ENCODE results near the gene THBS3. TPM values are rescaled to one million over a fixed set of nuclear protein-coding genes. Genes with fewer than 3 reads are reported as not detected.

THBS3 gene
- total and polyA plus RNA-seq, 2 of the 4 experiments (the other 2 are of a cell fraction) = 15.1 to 30.4 TPM

DNA sequence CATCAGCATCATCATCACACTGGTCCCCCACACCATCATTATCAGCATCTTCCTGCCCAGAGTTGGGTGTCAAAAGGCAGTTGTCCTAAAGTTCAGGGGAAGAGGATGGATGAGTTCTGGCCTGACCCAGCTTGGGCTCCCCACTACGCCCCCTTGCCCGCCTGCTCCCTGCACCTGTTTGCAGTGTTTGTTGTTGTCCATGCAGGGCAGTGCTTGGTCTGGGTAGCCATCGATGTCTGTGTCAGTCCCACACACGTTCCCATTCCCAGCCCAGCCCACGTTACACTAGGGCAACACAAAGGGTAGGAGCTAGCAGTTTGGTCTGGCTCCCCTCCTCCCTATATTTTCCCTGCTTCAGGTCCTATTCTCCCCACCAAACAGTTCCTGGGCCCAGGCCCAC, 6.8 kb downstream of the THBS3 start:
- no peak overlapping the region for H3K27ac ChIP-seq (ENCODE audit: insufficient read depth, low read length)
- H3K9me3 ChIP-seq (ENCODE audit: control insufficient read depth, insufficient read depth, low read length) = no peaks in the 10 kb centered on the region
- ATAC-seq (ENCODE audit: low read depth) (no peak), DNase-seq (no peak)
- no peak overlapping the region for H4K5ac ChIP-seq (ENCODE audit: low read depth, low read length)
- H4K8ac ChIP-seq (ENCODE audit: low read depth in 2 of 2, low read length in 2 of 2) = no peak overlapping the region
- no peak overlapping the region for H2BK5ac ChIP-seq (ENCODE audit: low read depth, low read length, poor library complexity, severe bottlenecking)
- H2AK5ac ChIP-seq (ENCODE audit: low read depth, low read length) = no peak overlapping the region
- no peak overlapping the region for H3K14ac ChIP-seq (replicated peaks; ENCODE audit: low read depth, low read length)
- BruUV-seq (replicated peaks) = no TSS peak
- H2BK20ac ChIP-seq (ENCODE audit: low read depth, low read length) = no peak overlapping the region
- peaks cover 5 to 22% of the 10 kb centered on the region in 2 experiments; a peak in 3 of 4 replicates for H3K79me1 ChIP-seq (ENCODE audit: low read depth in 1 of 2, low read length in 2 of 2)
- H2AFZ ChIP-seq (replicated peaks; ENCODE audit: low read length, poor library complexity) = no peak overlapping the region
- 92% methylated on average over 3 of the region's 5 CpGs; no CpG with 5 or more reads in 1 of the 2 experiments for WGBS, 2 experiments (ENCODE audit: extremely low coverage in 2 of 2, insufficient read length in 1 of 2)
- H4K20me1 ChIP-seq (ENCODE audit: insufficient read depth, low read length) = no peaks in the 10 kb centered on the region
- H3K4me2 ChIP-seq (ENCODE audit: low read depth, low read length) = no peak overlapping the region
- H3K27me3 ChIP-seq (ENCODE audit: control insufficient read depth, insufficient read depth, low read length) = no peaks in the 10 kb centered on the region
- no peak overlapping the region for H2BK120ac ChIP-seq (ENCODE audit: low read depth, low read length)
- H2AK9ac ChIP-seq (replicated peaks; ENCODE audit: low read depth, low read length, poor library complexity) = no peak overlapping the region
- H2BK15ac ChIP-seq (ENCODE audit: low read depth, low read length) = no peak overlapping the region
- POLR2A ChIA-PET (ENCODE audit: unreplicated experiment) = no interaction called here
- CTCF ChIA-PET = no interaction called here
- H3K56ac ChIP-seq (ENCODE audit: extremely low read depth, insufficient read depth, low read length) = no peak overlapping the region
- in situ Hi-C loops (cut with MboI; ENCODE audit: low sequenced_read_pairs) = no loop called here
- peaks cover 12% of the 10 kb centered on the region; the same call in 1 of the 2 replicates for H3K9me1 ChIP-seq (ENCODE audit: insufficient read depth, low read length)
- no peak overlapping the region for H3K4ac ChIP-seq (ENCODE audit: low read depth, low read length)
- no peak overlapping the region for H3K18ac ChIP-seq (ENCODE audit: low read depth, low read length)
- TF ChIP-seq, protein P1, sequence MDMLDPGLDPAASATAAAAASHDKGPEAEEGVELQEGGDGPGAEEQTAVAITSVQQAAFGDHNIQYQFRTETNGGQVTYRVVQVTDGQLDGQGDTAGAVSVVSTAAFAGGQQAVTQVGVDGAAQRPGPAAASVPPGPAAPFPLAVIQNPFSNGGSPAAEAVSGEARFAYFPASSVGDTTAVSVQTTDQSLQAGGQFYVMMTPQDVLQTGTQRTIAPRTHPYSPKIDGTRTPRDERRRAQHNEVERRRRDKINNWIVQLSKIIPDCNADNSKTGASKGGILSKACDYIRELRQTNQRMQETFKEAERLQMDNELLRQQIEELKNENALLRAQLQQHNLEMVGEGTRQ (IDR thresholded peaks at IDR 0.05; ENCODE audit: low read depth, low read length) = no peak
- TF ChIP-seq RCOR1 (IDR thresholded peaks at IDR 0.05; ENCODE audit: insufficient replicate concordance, low read length) = no peak
- TF ChIP-seq MAFK (IDR thresholded peaks at IDR 0.05; ENCODE audit: low read depth, low read length) = no peak
- no peak for TF ChIP-seq NFE2L2 (IDR thresholded peaks at IDR 0.05; ENCODE audit: low read depth, low read length)
- TF ChIP-seq FOS (IDR thresholded peaks at IDR 0.05; ENCODE audit: low read depth, low read length) = no peak
- no peak for TF ChIP-seq MXI1 (IDR thresholded peaks at IDR 0.05; ENCODE audit: borderline replicate concordance, low read depth, low read length)
- TF ChIP-seq, protein P2, sequence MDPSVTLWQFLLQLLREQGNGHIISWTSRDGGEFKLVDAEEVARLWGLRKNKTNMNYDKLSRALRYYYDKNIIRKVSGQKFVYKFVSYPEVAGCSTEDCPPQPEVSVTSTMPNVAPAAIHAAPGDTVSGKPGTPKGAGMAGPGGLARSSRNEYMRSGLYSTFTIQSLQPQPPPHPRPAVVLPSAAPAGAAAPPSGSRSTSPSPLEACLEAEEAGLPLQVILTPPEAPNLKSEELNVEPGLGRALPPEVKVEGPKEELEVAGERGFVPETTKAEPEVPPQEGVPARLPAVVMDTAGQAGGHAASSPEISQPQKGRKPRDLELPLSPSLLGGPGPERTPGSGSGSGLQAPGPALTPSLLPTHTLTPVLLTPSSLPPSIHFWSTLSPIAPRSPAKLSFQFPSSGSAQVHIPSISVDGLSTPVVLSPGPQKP (IDR thresholded peaks at IDR 0.05; ENCODE audit: borderline replicate concordance, low read depth, low read length) = no peak
- no peak for TF ChIP-seq CHD1 (IDR thresholded peaks at IDR 0.05; ENCODE audit: low read depth, low read length)
- TF ChIP-seq MAZ (IDR thresholded peaks at IDR 0.05; ENCODE audit: borderline replicate concordance, low read depth, low read length) = no peak
- TF ChIP-seq SMC3 (IDR thresholded peaks at IDR 0.05; ENCODE audit: low read depth, low read length) = no peak
- no peak for TF ChIP-seq CTCF (conservative IDR thresholded peaks at IDR 0.05; ENCODE audit: low read depth, low read length)
- dilution Hi-C loops (cut with HindIII; ENCODE audit: low sequenced_read_pairs, unreplicated experiment) = no loop called here
- H4K91ac ChIP-seq (ENCODE audit: insufficient read depth, low read depth, low read length) = no peak overlapping the region
- no peaks in the 10 kb centered on the region; the same call in 1 of the 2 replicates for H3K4me1 ChIP-seq (ENCODE audit: control insufficient read depth, insufficient read depth, low read length)
- H3K4me3 ChIP-seq (ENCODE audit: insufficient read depth, low read depth, low read length) = no peak overlapping the region
- H3K36me3 ChIP-seq (ENCODE audit: control insufficient read depth, insufficient read depth, low read length) = peaks cover 28% of the 10 kb centered on the region
- no peak overlapping the region for H3K9ac ChIP-seq (ENCODE audit: low read depth, low read length)
- H3K23ac ChIP-seq (ENCODE audit: low read depth, low read length) = no peak overlapping the region
- intact Hi-C loops (cut with micrococcal nuclease) = loop anchor here (10.0 kb wide), 2 partner anchors 124 to 394 kb away; partner anchors contain the start of gene RUSC1
